GM10847 (cell line): Measurements from ENCODE around the gene CPN1.

Experiments
- POLR2A ChIP-seq: IDR thresholded peaks from 2 replicates; pipeline ENCODE4 v1.6.1; 2011; ENCODE audit not compliant: insufficient read length; ENCODE audit errors: extremely low read depth

Gene CPN1

GRCh38 chr10:100009793-100010676 lies 71.6 kb downstream of the CPN1 start, which contains the start of gene DNMBP:
Gene DNMBP, minus strand, starts transcription at chr10:100009947. Its CDS starts 37,823 bp downstream, at chr10:99972124.
- TF ChIP-seq POLR2A = peak; percentile 62

GRCh38 chr10:100009283-100009792 lies 72.3 kb downstream of the CPN1 start:
- TF ChIP-seq POLR2A = no peak

GRCh38 chr10:100008708-100009282 lies 72.9 kb downstream of the CPN1 start:
- TF ChIP-seq POLR2A = no peak

GRCh38 chr10:100008142-100008522 lies 73.5 kb downstream of the CPN1 start:
- no peak for TF ChIP-seq POLR2A

GRCh38 chr10:100007231-100008141 lies 74.2 kb downstream of the CPN1 start:
- TF ChIP-seq POLR2A = no peak

- TF ChIP-seq POLR2A = no peak
Observed at GRCh38 chr10:100006243-100006886, 75.3 kb downstream of the CPN1 start.

- no peak for TF ChIP-seq POLR2A
Observed at GRCh38 chr10:100004805-100005510, 76.7 kb downstream of the CPN1 start.

GRCh38 chr10:100000109-100000644 lies 81.5 kb downstream of the CPN1 start:
- TF ChIP-seq POLR2A = no peak

- TF ChIP-seq POLR2A = no peak
Observed at GRCh38 chr10:99999319-100000108, 82.2 kb downstream of the CPN1 start.

- no peak for TF ChIP-seq POLR2A
Observed at GRCh38 chr10:99998889-99999288, 82.8 kb downstream of the CPN1 start.

- no peak for TF ChIP-seq POLR2A
Observed at GRCh38 chr10:99996671-99997648, 84.7 kb downstream of the CPN1 start.

GRCh38 chr10:99995713-99996112 lies 86.0 kb downstream of the CPN1 start:
- no peak for TF ChIP-seq POLR2A
